ENCODE measurements around the gene ACTMAP. TPM values are rescaled to one million over a fixed set of nuclear protein-coding genes. Genes with fewer than 3 reads are reported as not detected.
A peak's percentile ranks its signal among the peaks of the same experiment; 100 is the strongest.

ACTMAP gene
- total and polyA plus RNA-seq, 2 of the 13 experiments (the other 11 are each of a cell fraction or from before 2014, with no cell fraction given): 2.2 to 7.9 TPM

DNA sequence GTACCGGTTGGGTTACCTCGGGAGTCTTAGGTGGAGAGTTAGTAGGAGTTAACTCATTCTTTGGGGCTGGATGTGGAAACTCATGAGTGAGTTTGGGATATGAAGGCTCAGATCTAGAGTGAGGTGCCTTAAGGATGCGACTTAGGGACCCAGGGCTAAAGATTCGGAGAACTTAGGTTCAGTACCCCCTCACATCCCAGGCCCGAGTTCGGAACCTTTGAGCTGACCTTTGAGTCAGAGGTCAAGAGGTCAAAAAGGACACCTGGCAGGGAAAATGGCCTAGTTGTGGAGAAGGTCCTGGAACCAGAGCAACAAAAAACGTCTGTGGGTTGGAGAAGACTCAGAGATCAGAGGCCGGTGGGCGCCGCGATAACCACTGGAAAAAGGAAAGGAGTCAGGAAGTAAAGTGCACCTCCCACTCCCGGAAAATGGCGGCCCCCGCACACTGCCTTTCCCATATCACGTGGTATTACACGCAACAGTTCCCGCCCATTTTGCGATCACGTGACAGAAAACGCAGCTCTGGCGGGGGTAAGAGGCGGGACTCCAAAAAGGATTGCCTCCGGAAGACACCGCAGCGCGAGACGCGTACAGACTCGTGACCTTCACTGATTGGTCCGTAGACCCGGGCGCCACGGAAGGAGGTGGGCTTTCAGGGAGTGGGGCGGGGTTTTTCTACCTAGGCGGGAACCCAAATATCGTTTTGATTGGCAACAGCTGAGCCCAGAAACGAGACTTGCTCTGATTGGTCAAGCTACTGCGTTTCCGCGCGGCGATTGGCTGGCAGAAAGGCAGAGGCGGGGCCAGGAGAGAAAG is at the start of gene ACTMAP (continued):
- TF ChIP-seq ZNF724P (CRISPR knock-in tag; IDR thresholded peaks at IDR 0.05; ENCODE audit: borderline replicate concordance) (peak; percentile 55; the same call in 1 of the 2 replicates), PHF5A (CRISPR knock-in tag; IDR thresholded peaks at IDR 0.05; ENCODE audit: low read depth, unreplicated experiment) (no peak), ZNF382 (CRISPR knock-in tag; IDR thresholded peaks at IDR 0.05; ENCODE audit: borderline replicate concordance) (no peak), ELF3 (CRISPR knock-in tag; IDR thresholded peaks at IDR 0.05) (peak; percentile 71), ZNF484 (CRISPR knock-in tag; IDR thresholded peaks at IDR 0.05; ENCODE audit: borderline replicate concordance, low read depth) (no peak), RFX5 (IDR thresholded peaks at IDR 0.05; ENCODE audit: low read depth, low read length) (peak; percentile 98), NFIC (IDR thresholded peaks at IDR 0.05; ENCODE audit: low read length) (no peak), ZNF263 (CRISPR knock-in tag; IDR thresholded peaks at IDR 0.05) (no peak), MYNN (CRISPR knock-in tag; IDR thresholded peaks at IDR 0.05; ENCODE audit: low read depth) (no peak), GATAD1 (CRISPR knock-in tag; IDR thresholded peaks at IDR 0.05) (peak; percentile 82), ZNF282 (IDR thresholded peaks at IDR 0.05; ENCODE audit: partially characterized antibody) (no peak), PLRG1 (conservative IDR thresholded peaks at IDR 0.05) (no peak), AGO1 (IDR thresholded peaks at IDR 0.05; ENCODE audit: low read depth, low read length, poor library complexity, severe bottlenecking) (no peak), CAMTA2 (CRISPR knock-in tag; IDR thresholded peaks at IDR 0.05; ENCODE audit: borderline replicate concordance) (no peak), ZNF792 (CRISPR knock-in tag; IDR thresholded peaks at IDR 0.05) (peak; percentile 75), ZNF24 (IDR thresholded peaks at IDR 0.05) (no peak), BRCA1 (CRISPR knock-in tag; IDR thresholded peaks at IDR 0.05) (no peak), FOXK2 (IDR thresholded peaks at IDR 0.05) (peak; percentile 25)
- TF ChIP-seq, protein P1, sequence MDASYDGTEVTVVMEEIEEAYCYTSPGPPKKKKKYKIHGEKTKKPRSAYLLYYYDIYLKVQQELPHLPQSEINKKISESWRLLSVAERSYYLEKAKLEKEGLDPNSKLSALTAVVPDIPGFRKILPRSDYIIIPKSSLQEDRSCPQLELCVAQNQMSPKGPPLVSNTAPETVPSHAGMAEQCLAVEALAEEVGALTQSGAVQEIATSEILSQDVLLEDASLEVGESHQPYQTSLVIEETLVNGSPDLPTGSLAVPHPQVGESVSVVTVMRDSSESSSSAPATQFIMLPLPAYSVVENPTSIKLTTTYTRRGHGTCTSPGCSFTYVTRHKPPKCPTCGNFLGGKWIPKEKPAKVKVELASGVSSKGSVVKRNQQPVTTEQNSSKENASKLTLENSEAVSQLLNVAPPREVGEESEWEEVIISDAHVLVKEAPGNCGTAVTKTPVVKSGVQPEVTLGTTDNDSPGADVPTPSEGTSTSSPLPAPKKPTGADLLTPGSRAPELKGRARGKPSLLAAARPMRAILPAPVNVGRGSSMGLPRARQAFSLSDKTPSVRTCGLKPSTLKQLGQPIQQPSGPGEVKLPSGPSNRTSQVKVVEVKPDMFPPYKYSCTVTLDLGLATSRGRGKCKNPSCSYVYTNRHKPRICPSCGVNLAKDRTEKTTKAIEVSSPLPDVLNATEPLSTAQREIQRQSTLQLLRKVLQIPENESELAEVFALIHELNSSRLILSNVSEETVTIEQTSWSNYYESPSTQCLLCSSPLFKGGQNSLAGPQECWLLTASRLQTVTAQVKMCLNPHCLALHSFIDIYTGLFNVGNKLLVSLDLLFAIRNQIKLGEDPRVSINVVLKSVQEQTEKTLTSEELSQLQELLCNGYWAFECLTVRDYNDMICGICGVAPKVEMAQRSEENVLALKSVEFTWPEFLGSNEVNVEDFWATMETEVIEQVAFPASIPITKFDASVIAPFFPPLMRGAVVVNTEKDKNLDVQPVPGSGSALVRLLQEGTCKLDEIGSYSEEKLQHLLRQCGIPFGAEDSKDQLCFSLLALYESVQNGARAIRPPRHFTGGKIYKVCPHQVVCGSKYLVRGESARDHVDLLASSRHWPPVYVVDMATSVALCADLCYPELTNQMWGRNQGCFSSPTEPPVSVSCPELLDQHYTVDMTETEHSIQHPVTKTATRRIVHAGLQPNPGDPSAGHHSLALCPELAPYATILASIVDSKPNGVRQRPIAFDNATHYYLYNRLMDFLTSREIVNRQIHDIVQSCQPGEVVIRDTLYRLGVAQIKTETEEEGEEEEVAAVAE (CRISPR knock-in tag; IDR thresholded peaks at IDR 0.05; ENCODE audit: borderline replicate concordance): peak; percentile 61; the same call in 1 of the 2 replicates
- TF ChIP-seq, protein P2, sequence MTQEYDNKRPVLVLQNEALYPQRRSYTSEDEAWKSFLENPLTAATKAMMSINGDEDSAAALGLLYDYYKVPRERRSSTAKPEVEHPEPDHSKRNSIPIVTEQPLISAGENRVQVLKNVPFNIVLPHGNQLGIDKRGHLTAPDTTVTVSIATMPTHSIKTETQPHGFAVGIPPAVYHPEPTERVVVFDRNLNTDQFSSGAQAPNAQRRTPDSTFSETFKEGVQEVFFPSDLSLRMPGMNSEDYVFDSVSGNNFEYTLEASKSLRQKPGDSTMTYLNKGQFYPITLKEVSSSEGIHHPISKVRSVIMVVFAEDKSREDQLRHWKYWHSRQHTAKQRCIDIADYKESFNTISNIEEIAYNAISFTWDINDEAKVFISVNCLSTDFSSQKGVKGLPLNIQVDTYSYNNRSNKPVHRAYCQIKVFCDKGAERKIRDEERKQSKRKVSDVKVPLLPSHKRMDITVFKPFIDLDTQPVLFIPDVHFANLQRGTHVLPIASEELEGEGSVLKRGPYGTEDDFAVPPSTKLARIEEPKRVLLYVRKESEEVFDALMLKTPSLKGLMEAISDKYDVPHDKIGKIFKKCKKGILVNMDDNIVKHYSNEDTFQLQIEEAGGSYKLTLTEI (CRISPR knock-in tag; conservative IDR thresholded peaks at IDR 0.05): no peak
- TF ChIP-seq, protein P3, sequence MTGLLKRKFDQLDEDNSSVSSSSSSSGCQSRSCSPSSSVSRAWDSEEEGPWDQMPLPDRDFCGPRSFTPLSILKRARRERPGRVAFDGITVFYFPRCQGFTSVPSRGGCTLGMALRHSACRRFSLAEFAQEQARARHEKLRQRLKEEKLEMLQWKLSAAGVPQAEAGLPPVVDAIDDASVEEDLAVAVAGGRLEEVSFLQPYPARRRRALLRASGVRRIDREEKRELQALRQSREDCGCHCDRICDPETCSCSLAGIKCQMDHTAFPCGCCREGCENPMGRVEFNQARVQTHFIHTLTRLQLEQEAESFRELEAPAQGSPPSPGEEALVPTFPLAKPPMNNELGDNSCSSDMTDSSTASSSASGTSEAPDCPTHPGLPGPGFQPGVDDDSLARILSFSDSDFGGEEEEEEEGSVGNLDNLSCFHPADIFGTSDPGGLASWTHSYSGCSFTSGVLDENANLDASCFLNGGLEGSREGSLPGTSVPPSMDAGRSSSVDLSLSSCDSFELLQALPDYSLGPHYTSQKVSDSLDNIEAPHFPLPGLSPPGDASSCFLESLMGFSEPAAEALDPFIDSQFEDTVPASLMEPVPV (CRISPR knock-in tag; IDR thresholded peaks at IDR 0.05): no peak
- TF ChIP-seq, protein P4, sequence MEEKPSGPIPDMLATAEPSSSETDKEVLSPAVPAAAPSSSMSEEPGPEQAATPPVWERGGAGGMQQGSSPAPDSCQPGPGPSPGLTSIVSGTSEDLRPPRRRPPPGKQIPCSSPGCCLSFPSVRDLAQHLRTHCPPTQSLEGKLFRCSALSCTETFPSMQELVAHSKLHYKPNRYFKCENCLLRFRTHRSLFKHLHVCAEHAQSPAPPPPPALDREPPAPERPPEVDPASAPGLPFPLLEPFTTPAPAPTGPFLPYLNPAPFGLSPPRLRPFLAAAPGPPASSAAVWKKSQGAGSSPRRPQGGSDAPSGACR (CRISPR knock-in tag; IDR thresholded peaks at IDR 0.05): no peak
